ENCODE data around the gene PDE7B. TPM values are rescaled to one million over a fixed set of nuclear protein-coding genes. Genes with fewer than 3 reads are reported as not detected.

Gene PDE7B
- total and polyA plus RNA-seq, 2 donors (not counting 1 experiment from before 2014, with no cell fraction given): 2.6 to 7.5 TPM

DNA sequence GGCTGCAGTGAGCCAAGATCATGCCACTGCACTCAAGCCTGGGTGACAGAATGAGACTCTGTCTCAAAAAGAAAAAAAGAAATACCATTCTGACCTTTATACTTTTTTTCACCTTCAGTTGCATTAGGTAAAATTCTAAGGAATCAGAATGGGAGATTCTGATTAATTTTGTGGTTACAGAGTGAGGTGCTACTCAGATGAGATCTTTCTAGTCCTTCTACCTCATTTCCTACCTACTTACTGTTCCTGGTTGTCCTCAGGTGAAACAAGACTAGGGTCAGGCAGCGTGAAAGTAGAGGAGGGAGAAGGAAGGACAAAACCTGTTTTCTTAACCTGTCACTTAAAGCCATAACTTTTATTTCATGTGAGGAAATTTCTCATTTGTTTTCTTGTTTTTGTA is 334.9 kb downstream of the PDE7B start:
- POLR2A ChIA-PET: no interaction called here
- intact Hi-C loops (cut with micrococcal nuclease): no loop called here
- H3K9me3 ChIP-seq (ENCODE audit: control extremely low read depth in 1 of 3, control insufficient read depth in 2 of 3, insufficient read depth in 1 of 3, low read length in 2 of 3): no peaks in the 10 kb centered on the region
- WGBS (ENCODE audit: insufficient coverage): no CpG with 5 or more reads among the region's 1 CpG
- H3K4me1 ChIP-seq (ENCODE audit: control insufficient read depth in 2 of 2, insufficient read depth in 2 of 2, low read length in 2 of 2): peaks cover 12 to 15% of the 10 kb centered on the region in 2 donors
- Mint-ChIP-seq H3K9me3 (ENCODE audit: insufficient read depth) (no peaks in the 10 kb centered on the region), H3K27me3 (no peaks in the 10 kb centered on the region), H3K4me3 (no peak overlapping the region), H3K27ac (no peak overlapping the region), H3K4me1 (peaks cover 14% of the 10 kb centered on the region)
- no peaks in the 10 kb centered on the region for H4K20me1 ChIP-seq (ENCODE audit: control insufficient read depth, insufficient read depth, low read length, poor library complexity, severe bottlenecking)
- DNase-seq (no peak), ATAC-seq (ENCODE audit: low read depth) (no peak)
- H3K4me2 ChIP-seq (replicated peaks; ENCODE audit: low read depth, low read length, poor library complexity, severe bottlenecking): no peak overlapping the region
- H3K36me3 ChIP-seq (replicated peaks in 1 of 2; ENCODE audit: control extremely low read depth in 1 of 2, control insufficient read depth in 1 of 2, extremely low read depth in 1 of 2, insufficient read depth in 2 of 2, low read length in 1 of 2): no peaks in the 10 kb centered on the region
- H3K27ac ChIP-seq (ENCODE audit: low read length in 2 of 2): no peak overlapping the region
- H3K4me3 ChIP-seq (ENCODE audit: control extremely low read depth in 1 of 5, extremely low read depth in 1 of 5, insufficient read depth in 1 of 5, low read depth in 2 of 5, low read length in 4 of 5): no peak overlapping the region
- no peaks in the 10 kb centered on the region for H3K79me2 ChIP-seq (ENCODE audit: control insufficient read depth, insufficient read depth, low read length)
- CTCF ChIA-PET: no interaction called here
- H2AFZ ChIP-seq (ENCODE audit: insufficient read depth, low read depth, low read length, poor library complexity, severe bottlenecking): no peak overlapping the region
- TF ChIP-seq EZH2 (IDR thresholded peaks at IDR 0.05; ENCODE audit: borderline replicate concordance, insufficient read depth, low read depth, low read length, poor library complexity, severe bottlenecking): no peak
- TF ChIP-seq, protein P1, sequence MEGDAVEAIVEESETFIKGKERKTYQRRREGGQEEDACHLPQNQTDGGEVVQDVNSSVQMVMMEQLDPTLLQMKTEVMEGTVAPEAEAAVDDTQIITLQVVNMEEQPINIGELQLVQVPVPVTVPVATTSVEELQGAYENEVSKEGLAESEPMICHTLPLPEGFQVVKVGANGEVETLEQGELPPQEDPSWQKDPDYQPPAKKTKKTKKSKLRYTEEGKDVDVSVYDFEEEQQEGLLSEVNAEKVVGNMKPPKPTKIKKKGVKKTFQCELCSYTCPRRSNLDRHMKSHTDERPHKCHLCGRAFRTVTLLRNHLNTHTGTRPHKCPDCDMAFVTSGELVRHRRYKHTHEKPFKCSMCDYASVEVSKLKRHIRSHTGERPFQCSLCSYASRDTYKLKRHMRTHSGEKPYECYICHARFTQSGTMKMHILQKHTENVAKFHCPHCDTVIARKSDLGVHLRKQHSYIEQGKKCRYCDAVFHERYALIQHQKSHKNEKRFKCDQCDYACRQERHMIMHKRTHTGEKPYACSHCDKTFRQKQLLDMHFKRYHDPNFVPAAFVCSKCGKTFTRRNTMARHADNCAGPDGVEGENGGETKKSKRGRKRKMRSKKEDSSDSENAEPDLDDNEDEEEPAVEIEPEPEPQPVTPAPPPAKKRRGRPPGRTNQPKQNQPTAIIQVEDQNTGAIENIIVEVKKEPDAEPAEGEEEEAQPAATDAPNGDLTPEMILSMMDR (IDR thresholded peaks at IDR 0.05): no peak
- H3K9ac ChIP-seq (ENCODE audit: low read length): no peak overlapping the region
- H3K27me3 ChIP-seq (replicated peaks in 1 of 4; ENCODE audit: control extremely low read depth in 1 of 4, control insufficient read depth in 3 of 4, insufficient read depth in 4 of 4, low read length in 3 of 4): no peaks in the 10 kb centered on the region

DNA sequence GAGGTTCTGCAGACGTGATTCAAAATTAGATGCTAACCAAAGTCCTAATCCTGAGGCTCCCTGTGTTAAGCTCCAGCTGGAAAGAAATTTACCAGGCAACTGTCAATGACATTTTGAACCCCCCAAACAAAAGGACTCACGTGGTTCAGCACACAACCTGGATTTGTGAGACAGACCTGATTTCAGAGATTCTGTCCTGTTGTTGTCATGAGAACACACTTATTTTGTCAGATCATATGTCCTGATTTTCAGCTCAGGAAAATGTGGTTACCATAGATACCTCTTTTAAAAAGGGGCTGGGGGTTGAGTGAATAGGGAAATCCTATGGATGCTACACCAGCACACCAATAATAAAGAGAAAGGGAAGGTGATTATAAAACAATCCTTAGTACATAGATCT is 337.0 kb downstream of the PDE7B start:
- H3K27me3 Mint-ChIP-seq: no peaks in the 10 kb centered on the region
- ChIA-PET CTCF (no interaction called here), POLR2A (no interaction called here)
- Histone ChIP-seq H3K4me2 (replicated peaks; ENCODE audit: low read depth, low read length, poor library complexity, severe bottlenecking) (no peak overlapping the region), H3K27me3 (replicated peaks in 1 of 4; ENCODE audit: control extremely low read depth in 1 of 4, control insufficient read depth in 3 of 4, insufficient read depth in 4 of 4, low read length in 3 of 4) (no peaks in the 10 kb centered on the region), H3K9ac (ENCODE audit: low read length) (no peak overlapping the region), H2AFZ (ENCODE audit: insufficient read depth, low read depth, low read length, poor library complexity, severe bottlenecking) (no peak overlapping the region), H3K4me1 (ENCODE audit: control insufficient read depth in 2 of 2, insufficient read depth in 2 of 2, low read length in 2 of 2) (peaks cover 12 to 15% of the 10 kb centered on the region in 2 donors), H3K36me3 (replicated peaks in 1 of 2; ENCODE audit: control extremely low read depth in 1 of 2, control insufficient read depth in 1 of 2, extremely low read depth in 1 of 2, insufficient read depth in 2 of 2, low read length in 1 of 2) (no peaks in the 10 kb centered on the region), H3K27ac (ENCODE audit: low read length in 2 of 2) (no peak overlapping the region), H3K79me2 (ENCODE audit: control insufficient read depth, insufficient read depth, low read length) (no peaks in the 10 kb centered on the region), H3K9me3 (ENCODE audit: control extremely low read depth in 1 of 3, control insufficient read depth in 2 of 3, insufficient read depth in 1 of 3, low read length in 2 of 3) (no peaks in the 10 kb centered on the region), H4K20me1 (ENCODE audit: control insufficient read depth, insufficient read depth, low read length, poor library complexity, severe bottlenecking) (no peaks in the 10 kb centered on the region), H3K4me3 (ENCODE audit: control extremely low read depth in 1 of 5, extremely low read depth in 1 of 5, insufficient read depth in 1 of 5, low read depth in 2 of 5, low read length in 4 of 5) (no peak overlapping the region)
- H3K9me3 Mint-ChIP-seq (ENCODE audit: insufficient read depth): no peaks in the 10 kb centered on the region
- no peak for DNase-seq
- no peak for TF ChIP-seq EZH2 (IDR thresholded peaks at IDR 0.05; ENCODE audit: borderline replicate concordance, insufficient read depth, low read depth, low read length, poor library complexity, severe bottlenecking)
- TF ChIP-seq, protein P1 (IDR thresholded peaks at IDR 0.05): no peak
- peaks cover 14% of the 10 kb centered on the region for H3K4me1 Mint-ChIP-seq
- WGBS (ENCODE audit: insufficient coverage): 92% methylated on average over 2 of the region's 2 CpGs
- no peak overlapping the region for H3K4me3 Mint-ChIP-seq
- no peak overlapping the region for H3K27ac Mint-ChIP-seq
- ATAC-seq (ENCODE audit: low read depth): no peak
- intact Hi-C loops (cut with micrococcal nuclease): no loop called here
